MM.1S (cell line): ENCODE data around the gene CLEC16A.

ENCODE experiments used
- EZH2phosphoT487 ChIP-seq: fragments of 300-600 bp; sonication (generic); IDR thresholded peaks from 2 replicates; pipeline ENCODE4 v1.6.1; 2018; ENCODE audit warnings: antibody characterized with exemption, low read length
- TF ChIP-seq, protein P1 (sequence below): fragments of 300-600 bp; sonication (generic); IDR thresholded peaks from 2 replicates; pipeline ENCODE4 v1.5.1; 2016; ENCODE audit warnings: antibody characterized with exemption, low read length, mixed read lengths

DNA sequence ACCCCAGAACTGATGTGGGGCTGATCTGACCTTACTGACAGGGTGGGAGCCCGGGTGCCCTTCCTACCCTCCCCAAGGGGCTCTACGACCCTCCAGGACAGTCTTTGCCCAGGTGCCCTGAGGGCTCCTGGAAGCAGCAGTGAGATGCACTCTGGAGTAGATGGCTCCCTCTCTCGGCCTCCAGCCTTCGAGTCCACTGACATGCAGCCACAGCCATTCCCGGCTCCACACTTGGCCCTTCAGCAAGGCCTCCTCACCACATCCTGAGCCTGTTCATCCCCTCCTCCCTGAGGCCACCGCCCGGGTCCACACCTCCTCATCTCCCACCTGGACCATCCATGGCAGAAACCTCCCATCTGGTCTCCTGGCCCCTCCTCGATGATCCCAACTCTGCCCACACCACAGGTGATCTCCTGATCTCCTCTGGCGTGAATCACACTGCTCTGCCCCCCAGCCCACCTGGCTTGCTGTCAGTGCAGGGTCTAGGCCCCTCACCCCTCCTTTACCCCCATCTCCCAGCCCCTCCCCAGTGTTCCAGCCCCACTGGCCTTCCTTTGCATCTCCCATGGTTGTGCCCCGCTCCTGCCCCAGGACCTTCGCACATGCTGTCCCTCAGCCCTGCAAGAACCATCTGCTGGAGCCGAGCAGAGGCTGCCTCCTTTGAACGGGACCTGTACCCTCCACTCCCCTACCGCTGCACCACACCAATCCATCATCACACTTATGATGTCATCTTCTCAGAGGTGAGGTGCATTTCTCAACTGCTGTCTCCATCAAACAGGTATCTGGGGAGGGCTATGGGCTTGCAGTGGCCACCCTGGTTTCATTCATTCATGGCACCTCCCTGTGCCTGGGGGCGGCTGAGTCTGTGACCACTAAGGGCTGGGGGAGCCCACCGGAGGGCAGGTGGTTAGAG is 267.0 kb downstream of the CLEC16A start:
- TF ChIP-seq, protein P1, sequence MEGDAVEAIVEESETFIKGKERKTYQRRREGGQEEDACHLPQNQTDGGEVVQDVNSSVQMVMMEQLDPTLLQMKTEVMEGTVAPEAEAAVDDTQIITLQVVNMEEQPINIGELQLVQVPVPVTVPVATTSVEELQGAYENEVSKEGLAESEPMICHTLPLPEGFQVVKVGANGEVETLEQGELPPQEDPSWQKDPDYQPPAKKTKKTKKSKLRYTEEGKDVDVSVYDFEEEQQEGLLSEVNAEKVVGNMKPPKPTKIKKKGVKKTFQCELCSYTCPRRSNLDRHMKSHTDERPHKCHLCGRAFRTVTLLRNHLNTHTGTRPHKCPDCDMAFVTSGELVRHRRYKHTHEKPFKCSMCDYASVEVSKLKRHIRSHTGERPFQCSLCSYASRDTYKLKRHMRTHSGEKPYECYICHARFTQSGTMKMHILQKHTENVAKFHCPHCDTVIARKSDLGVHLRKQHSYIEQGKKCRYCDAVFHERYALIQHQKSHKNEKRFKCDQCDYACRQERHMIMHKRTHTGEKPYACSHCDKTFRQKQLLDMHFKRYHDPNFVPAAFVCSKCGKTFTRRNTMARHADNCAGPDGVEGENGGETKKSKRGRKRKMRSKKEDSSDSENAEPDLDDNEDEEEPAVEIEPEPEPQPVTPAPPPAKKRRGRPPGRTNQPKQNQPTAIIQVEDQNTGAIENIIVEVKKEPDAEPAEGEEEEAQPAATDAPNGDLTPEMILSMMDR, result no peak
- TF ChIP-seq EZH2phosphoT487, result no peak
